DMS153 treated with DMSO at 0.1 percent for 48 hours (cell line): ENCODE results near the gene RNGTT.
A peak's percentile ranks its signal among the peaks of the same experiment; 100 is the strongest.
"Not testable (repeated sequence)": the region's sequence is repeated elsewhere in the genome, so short reads cannot be mapped to it uniquely, and the experiment has no call there.

Source experiments
- DNase-seq: peaks from one replicate; lab custom pipeline; 2025; ENCODE audit not compliant: unreplicated experiment; lab: John Stamatoyannopoulos, UW

Gene RNGTT

DNA sequence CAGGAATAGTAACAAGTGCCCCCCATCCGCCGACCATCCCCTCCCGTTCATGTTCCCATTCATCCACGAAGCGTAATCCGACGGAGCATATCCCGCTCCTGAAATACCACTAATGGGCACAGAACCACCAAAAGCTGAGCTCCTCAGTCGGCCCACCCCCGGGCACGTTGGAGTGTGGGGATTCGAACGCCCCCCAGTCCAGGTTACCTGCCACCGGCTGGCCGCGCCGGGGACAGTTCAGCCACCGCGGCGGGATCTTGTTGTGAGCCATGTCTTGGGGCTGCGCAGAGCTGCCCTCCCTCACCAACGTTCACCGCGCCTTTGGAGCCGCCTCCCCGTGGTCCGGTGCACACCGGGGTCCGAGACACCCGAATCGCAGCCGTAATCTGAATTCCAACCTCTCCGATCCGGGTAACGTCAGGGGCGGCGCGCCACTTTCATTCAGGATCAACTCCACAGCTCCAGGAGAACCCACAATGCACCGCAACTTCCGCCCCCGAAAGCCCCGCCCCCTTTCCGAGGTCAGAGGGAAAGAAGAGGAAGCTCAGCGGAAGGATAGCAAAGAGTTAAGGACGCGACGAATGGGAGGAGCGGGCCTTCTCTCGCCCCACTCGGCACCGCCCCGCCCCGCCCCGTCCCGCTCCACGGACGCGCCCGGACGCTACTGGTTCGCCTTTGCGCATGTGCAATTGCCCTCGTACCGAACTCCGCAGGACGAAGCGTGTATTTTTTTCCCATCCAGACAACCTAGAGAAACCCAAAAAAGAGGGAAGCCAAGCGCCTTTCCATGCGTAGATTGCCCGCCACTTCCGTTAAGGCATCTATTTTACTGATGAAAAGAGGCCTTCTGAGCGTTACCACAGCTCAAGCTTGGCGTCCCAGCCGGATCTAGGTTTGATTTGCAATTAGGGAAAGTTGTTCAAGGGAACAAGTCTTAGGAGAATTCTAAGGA lies at the start of gene RNGTT:
RNGTT (minus strand) TSS at position 480 of the 952 bp plus-strand sequence; CDS start at position 271, 209 bp downstream.
- peak; percentile 99 for DNase-seq

DNA sequence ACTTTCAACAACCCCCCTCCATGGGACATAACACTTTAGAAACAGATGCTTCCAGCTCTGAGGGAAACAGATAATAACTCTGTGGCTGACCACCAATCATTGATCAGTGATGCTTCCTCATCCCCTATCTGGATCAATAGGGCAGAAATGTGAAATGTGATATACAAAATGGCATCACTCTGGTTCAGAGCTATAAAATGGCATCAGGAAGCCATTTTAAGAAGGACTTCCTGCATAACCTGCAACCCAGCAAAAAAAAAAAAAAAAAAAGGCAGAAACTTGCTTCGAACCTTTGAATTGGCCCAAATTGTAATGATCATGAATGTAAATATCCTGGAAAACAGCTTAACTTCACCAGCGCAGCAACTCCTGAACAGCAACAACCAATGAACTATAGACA lies 48.0 kb upstream of the RNGTT start:
- no peak for DNase-seq

DNA sequence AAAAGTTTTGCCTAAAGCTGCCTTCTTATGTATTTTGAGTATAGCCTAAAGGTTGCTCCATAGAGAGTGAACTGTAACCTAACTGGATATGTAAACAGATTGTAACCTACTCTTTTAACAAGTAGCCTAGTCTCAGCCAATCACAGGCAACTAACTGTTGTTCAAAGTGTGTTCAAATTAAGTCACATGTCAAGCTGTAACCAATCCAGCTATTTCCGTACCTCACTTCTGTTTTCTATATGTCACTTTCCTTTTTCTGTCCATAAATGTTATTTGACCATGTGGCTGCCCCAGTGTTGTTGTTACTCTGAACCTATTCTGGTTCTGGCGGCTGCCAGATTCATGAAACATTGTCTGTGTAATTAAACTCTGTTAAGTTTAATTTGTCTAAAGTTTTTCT lies 47.4 kb upstream of the RNGTT start:
- no peak for DNase-seq

DNA sequence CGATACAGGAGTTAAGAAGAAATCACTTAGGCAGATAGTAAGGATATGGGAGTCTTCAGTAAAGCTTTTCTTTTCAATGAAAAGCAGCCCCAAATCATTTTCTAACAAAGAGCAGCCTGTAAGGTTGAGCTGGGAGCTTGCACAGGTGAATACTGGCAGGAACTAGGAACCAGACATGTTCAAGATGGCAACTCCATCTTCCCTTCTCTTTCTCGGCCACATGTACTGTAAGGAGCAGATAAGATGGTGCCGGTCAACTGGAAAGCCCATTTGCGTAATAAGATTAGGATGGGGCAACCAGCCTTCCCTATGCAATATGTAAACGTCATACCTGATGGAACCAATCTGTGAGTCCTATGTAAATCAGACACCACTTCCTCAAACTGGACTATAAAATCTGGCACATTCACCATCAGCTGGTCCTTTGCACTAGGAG lies 46.2 kb upstream of the RNGTT start:
- DNase-seq: no peak

DNA sequence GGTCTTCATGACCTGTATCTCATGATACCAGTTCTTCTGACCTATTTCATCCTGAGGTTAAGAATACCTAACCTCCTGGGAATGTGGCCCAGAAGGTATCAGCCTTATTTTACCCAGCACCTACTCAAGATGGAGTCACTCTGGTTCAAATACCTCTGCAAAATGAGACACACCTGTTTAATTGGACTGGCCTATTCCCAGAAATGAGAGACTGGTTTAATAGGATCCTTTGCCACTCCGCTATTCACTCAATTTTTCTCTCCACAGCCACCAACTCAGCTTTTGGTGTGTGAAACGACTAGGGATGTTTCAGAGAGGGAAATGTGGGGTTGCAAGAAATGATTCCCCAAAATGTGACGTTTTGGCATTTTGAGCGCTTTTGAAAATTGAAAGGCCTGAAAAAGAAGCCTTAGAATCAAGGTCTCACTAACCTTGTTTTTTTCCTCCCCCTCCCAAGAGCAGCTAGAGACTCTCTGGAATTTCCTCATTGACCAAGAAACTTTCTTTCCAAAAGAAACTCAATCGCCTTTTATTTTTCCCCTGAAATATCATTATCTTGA lies 45.5 kb upstream of the RNGTT start:
- DNase-seq: no peak

DNA sequence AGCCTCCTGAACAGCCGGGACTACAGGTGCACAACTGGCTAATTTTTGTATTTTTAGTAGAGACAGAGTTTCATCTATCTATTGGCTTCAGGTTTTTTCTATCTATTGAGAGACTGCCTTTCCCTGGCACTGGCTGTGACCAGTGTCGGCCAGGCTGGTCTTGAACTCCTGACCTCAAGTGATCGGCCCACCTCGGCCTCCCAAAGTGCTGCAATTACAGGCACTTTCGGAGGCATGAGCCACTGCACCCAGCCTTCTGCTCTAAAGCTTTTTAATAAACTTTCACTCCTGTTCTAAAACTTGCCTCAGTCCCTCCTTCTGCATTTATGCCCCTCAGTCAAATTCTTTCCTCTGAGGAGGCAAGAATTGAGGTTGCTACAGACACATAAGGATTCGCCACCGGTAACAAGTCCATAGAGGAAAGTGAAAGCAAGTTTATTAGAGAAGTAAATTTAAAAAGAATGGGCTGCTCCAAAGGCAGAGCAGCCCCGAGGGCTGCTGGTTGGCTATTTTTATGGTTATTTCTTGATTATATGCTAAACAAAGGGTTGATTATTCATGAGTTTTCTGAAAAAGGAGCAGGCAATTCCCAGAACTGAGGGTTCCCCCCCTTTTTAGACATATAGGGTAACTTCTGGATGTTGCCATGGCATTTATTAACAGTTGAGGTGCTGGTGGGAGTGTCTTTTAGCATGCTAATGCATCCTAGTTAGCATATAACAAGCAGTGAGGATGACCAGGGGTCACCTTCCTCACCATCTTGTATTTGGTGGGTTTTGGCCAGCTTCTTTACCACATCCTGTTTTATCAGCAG lies 44.8 kb upstream of the RNGTT start:
- no peak for DNase-seq

DNA sequence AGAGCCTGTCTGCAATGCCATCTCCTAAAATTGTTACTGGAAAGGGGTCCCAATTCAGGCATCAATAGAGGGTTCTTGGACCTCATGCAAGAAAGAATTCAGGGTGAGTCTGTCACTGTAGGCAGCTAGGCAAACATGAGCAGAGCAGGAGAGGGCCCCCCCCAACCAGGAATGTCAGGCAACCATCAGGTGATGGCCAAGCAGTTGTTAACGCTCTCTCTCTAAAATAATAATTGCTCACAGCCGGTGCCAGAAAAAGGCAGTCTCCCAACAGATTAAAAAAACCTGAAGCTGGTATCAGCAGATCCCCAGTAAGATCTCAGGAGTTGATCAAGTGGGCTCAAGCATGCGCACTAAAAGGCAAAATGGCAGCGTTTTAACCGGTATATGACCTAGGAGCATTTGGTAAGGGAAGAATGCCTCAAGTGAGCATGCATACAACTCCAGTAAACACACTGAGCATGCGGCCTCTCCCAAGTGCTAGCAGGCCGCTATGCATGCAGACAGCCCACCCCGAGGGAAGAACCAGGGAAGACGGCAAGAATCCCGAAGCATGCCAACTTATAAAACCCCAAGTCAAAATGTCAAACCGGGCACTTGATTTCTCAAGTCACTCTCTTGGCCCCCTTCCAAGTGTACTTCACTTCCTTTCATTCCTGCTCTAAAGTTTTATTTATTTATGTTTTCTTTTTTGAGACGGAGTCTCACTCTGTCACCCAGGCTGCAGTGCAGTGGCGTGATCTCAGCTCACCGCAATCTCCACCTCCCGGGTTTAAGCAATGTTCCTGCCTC lies 44.0 kb upstream of the RNGTT start:
- DNase-seq: no peak

DNA sequence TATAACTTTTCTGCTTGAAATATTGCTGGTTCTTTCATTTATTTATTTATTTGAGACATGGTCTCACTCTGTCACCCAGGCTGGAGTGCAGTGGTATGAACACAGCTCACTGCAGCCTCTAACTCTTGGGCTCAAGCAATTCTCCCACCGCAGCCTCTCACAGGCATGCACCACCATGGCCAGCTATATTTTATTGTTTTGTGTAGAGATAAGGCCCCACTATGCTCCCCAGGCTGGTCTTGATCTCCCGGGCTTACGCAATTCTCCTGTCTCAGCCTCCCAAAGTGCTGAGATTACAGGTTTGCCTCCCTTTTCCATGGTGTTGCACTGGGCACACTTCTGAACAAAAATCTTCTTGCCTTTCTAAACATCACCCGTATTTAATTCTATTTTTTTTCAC lies 39.1 kb upstream of the RNGTT start:
- no peak for DNase-seq

DNA sequence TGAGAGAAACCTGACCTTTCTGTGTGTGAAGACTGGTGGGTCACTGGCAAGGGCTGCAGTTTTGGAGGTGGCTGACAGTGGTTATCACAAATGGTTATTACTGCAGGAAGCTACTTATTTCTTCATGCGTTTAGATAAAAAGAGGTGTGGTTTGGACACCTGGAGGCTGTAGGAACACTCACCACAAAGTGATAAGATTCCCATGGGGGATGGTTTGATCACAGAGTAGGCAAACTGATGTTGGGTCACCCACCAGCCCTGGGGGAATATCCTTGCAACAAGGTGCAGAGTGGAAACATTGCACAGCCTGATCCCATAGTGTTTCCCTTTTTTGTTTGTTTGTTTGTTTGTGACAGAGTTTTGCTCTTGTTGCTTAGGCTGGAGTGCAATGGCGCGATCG lies 33.9 kb upstream of the RNGTT start:
- no peak for DNase-seq

DNA sequence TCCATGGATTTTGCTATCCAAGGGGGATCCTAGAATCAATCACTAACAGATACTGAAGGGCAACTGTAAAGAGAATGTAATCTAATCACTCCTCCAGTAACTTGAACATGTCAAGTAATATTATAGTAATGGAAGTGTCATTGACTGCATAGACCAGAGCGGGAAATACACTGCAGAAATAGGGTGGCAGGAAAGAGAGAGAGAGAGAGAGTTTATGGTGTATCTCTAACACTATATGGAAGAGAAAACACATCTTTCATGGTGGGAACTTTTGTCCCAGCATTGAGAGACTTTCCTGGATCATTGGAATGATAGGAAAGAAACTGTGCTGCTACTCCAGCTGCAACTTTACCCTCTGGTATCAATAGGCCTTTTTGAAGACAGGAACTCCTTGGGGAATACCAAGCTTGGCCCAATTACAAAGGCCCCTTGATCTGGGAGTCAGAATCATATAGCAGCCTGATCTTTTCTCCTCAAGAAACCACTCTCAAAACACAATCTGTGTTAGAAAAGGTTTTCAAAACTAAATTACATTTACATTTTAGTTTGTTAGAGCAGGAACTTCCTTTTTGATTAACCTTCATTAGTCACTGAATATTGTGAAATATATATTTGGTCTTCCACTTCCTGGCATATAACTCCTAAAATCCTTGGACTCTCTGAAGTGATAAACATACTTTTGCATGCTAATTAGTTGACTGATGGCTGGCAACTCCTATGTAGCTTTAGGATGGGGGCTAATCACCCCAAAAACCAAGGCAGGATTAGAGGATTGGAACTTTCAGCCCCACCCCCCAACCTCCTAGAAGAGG lies 29.5 kb upstream of the RNGTT start:
- DNase-seq: no peak

DNA sequence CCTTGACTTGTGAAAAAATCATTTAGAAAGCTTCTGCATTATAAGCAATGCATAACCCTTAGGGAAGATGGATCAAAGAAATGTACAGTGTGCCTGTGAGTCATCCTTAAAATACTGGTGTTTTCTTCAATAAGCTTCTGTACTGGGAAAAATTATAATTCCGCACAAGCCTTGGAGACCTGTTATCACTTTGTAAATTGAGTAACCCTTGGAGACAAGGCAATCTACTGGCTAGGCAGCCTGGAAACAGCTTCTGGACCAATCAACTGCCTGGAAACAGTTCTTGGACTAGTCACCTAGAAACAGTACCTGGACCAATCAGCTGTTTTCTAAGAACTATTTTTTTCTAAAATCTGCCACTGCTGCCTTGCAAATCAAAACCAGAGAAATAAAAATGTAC lies 25.8 kb upstream of the RNGTT start:
- no peak for DNase-seq

DNA sequence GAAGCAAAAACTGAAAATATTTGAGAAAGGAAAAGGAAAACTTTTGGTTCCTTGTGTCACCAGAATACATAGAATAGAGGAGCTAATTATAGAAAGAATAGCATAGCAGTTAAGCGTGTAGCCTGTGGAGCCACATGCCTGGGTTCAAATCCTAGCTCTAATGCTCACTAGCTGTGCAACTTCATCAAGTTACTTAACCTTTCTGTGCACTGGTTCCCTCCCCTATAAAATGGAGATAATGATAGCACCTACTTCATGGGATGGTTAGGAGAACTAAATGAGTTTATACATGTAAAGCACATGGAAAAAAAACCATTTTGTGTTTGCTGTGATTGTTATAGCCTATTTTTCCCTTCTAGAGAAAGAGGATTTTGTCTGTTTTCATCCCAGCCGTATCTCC lies 24.5 kb upstream of the RNGTT start:
- no peak for DNase-seq

DNA sequence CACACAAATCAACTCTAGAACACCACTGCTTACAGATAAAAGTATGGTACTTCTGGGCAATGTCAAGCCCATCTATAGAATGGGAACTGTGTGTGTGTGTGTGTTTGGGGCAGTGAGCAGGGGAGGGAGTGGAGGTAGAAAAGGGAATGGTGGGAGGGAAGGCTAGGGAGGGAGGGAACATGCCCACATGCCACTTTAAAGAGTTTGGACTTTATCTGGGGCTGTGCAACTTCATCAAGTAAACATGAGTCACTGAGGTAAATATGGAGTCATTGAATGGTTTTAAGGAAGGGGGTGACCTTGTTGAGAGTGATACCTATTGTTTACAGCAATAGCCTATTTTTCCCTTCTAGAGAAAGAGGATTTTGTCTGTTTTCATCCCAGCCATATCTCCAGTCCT lies 22.5 kb upstream of the RNGTT start:
- DNase-seq: no peak

DNA sequence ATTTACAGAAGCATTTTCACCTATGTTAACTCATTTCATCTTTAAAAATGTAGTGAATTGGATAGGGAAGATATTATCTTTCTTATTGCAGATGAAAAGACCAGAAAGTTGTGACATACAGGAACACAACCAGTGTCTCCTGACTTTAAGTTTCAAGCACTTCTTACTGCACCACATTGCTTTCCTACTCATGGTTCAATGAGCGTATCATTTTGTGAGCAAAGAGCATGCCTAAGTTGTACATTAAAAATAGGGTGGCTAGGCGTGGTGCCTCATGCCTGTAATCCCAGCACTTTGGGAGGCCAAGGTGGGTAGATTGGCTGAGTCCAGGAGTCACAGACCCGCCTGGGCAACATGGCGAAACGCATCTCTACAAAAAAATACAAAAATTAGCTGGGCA lies 21.2 kb upstream of the RNGTT start:
- no peak for DNase-seq

DNA sequence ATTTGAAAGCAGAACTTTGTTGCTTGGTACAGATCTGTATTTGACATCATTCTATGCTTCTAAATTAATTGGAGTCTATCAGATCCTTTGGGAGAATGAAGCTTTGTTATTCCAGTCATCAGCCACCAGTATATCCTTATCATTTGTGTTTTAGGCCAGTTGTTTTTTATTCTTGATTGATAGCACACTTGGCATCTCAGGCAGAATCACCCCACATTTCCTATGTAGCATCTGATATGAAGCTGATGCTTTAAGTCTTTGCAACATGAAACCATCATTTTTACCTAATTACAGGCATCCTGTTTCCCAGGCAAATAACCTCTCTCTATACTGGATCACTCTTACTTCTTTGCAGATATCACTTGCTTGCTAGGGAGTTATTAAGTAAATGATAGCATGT lies 20.7 kb upstream of the RNGTT start:
- DNase-seq: no peak

DNA sequence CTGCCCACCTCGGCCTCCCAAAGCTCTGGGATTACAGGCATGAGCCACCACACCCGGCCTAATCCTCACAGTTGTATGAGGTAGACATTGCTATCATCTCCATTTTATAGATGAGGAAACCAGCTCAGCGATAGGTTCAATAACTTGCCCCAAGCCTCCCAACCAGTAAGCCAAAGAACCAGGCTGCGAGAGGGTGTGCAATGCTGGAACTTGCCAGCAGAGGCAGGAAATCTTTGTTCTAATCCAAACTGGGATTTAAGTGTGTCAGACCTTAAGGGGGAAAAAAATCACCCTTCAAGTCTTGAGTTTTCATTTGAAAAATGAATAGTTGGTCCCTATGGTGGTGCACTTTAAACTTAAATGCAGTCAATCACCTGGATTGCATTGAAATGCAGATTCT lies 20.1 kb upstream of the RNGTT start:
- no peak for DNase-seq

DNA sequence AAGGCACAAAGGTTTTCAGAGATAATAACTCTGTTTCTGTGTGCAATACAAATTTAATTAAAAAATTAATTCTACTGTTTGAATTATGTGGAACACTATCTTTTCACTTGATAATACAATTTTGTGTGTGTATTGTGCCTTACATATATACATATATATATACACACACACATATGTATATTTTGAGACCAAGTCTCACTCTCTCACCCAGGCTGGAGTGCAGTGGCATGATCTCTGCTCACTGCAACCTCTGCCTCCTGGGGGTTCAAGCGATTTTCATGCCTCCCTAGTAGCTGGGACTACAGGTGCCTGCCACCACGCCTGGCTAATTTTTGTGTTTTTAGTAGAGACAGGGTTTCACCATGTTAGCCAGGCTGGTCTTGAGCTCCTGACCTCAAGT lies 19.7 kb upstream of the RNGTT start:
- not testable (repeated sequence) for DNase-seq

DNA sequence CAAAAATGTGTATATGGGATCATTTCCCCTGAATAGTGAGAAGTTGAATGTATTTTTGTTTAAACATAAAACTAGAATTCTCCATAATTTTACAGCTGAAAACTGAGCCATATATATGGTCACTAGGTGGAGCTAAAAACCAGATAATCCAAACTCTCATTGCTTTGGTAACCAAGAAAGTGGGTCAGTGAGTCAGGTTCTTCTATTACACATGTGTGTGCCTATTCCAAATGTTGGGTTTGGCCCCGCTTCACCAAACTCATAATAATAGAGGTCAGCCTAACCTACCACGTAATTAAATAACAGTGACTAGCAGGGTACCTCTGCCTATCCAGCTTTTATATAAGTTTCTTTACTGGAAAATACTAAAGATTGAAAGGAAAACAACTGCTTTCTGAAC lies 19.3 kb upstream of the RNGTT start:
- DNase-seq: peak; percentile 73

DNA sequence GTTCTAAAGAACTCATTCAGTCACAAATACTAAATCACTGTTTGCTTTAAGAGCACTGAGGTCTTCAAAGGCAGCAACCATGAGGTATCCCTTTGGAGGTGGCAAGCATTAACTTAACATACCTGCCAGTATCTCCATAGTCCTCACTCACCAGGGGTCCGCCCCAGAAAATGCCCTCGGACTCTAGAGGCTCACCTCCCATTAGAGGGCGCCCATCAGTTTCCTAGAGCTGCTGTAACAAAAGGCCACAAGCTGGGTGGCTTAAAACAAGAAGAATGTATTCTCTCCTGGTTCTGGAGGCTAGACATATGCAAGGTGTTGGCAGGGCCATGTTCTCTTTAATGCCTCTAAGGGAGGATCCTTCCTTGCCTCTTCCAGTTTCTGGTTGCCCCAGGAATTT lies 12.0 kb upstream of the RNGTT start:
- DNase-seq: no peak
